Measurements from ENCODE around the gene ZNF846.

DNA sequence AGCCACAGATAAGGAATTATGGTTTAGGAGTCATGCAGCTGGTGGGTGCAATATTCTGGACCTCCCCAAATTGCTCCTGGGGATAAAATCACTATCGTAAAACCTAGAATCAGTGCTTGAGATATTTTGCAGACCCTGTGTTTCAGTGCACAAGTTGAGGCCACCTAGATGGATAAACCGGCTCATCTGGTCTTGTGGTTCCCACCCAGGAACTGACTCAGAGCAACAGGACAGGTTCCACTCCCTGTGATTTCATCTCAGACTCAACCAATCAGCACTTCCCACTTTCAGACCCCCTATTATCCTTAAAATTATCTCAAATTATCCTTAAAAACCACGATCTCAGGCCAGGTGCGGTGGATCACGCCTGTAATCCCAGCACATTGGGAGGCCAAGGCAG, 29.3 kb upstream of the ZNF846 start:
- TF ChIP-seq CREB1 (IDR thresholded peaks at IDR 0.05; ENCODE audit: low read depth) (no peak), TEAD4 (IDR thresholded peaks at IDR 0.05) (no peak), EGR1 (IDR thresholded peaks at IDR 0.05) (no peak), TAF1 (IDR thresholded peaks at IDR 0.05; ENCODE audit: low read depth) (no peak), EP300 (IDR thresholded peaks at IDR 0.05; ENCODE audit: borderline replicate concordance) (no peak), CEBPB (IDR thresholded peaks at IDR 0.05) (no peak), NFIC (IDR thresholded peaks at IDR 0.05) (no peak), FOXM1 (IDR thresholded peaks at IDR 0.05; ENCODE audit: borderline replicate concordance, low read depth) (no peak)
- TF ChIP-seq, protein P1, sequence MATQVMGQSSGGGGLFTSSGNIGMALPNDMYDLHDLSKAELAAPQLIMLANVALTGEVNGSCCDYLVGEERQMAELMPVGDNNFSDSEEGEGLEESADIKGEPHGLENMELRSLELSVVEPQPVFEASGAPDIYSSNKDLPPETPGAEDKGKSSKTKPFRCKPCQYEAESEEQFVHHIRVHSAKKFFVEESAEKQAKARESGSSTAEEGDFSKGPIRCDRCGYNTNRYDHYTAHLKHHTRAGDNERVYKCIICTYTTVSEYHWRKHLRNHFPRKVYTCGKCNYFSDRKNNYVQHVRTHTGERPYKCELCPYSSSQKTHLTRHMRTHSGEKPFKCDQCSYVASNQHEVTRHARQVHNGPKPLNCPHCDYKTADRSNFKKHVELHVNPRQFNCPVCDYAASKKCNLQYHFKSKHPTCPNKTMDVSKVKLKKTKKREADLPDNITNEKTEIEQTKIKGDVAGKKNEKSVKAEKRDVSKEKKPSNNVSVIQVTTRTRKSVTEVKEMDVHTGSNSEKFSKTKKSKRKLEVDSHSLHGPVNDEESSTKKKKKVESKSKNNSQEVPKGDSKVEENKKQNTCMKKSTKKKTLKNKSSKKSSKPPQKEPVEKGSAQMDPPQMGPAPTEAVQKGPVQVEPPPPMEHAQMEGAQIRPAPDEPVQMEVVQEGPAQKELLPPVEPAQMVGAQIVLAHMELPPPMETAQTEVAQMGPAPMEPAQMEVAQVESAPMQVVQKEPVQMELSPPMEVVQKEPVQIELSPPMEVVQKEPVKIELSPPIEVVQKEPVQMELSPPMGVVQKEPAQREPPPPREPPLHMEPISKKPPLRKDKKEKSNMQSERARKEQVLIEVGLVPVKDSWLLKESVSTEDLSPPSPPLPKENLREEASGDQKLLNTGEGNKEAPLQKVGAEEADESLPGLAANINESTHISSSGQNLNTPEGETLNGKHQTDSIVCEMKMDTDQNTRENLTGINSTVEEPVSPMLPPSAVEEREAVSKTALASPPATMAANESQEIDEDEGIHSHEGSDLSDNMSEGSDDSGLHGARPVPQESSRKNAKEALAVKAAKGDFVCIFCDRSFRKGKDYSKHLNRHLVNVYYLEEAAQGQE (IDR thresholded peaks at IDR 0.05; ENCODE audit: low read depth): no peak
- TF ChIP-seq, protein P2, sequence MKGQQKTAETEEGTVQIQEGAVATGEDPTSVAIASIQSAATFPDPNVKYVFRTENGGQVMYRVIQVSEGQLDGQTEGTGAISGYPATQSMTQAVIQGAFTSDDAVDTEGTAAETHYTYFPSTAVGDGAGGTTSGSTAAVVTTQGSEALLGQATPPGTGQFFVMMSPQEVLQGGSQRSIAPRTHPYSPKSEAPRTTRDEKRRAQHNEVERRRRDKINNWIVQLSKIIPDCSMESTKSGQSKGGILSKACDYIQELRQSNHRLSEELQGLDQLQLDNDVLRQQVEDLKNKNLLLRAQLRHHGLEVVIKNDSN (IDR thresholded peaks at IDR 0.05): no peak
- TF ChIP-seq, protein P3, sequence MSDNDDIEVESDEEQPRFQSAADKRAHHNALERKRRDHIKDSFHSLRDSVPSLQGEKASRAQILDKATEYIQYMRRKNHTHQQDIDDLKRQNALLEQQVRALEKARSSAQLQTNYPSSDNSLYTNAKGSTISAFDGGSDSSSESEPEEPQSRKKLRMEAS (IDR thresholded peaks at IDR 0.05): no peak
